MM.1S (cell line): ENCODE results near the gene TXNRD1.

Experiments
- DNase-seq: peaks from one replicate; pipeline ENCODE4 v3.0.0-alpha.2; 2015
- H2AFZ ChIP-seq: fragments of 300-600 bp; sonication (generic); 2 replicates; pipeline ENCODE4 v1.6.0; 2016; ENCODE audit warnings: antibody characterized with exemption, low read length
- H3F3A ChIP-seq: fragments of 300-600 bp; sonication (generic); 2 replicates; pipeline ENCODE4 v1.6.1; 2016; ENCODE audit warnings: mild to moderate bottlenecking, antibody characterized with exemption, low read length, moderate library complexity, mixed read lengths; ENCODE audit not compliant: insufficient read depth
- H3K27ac ChIP-seq: fragments of 300-600 bp; sonication (generic); 2 replicates; pipeline ENCODE4 v1.5.1; 2016; ENCODE audit warnings: mild to moderate bottlenecking, low read length
- H3K27me3 ChIP-seq: fragments of 300-600 bp; sonication (generic); replicated peaks from 2 replicates; pipeline ENCODE4 v1.6.0; 2016; ENCODE audit warnings: low read length; ENCODE audit not compliant: insufficient read depth
- H3K36me3 ChIP-seq: fragments of 300-600 bp; sonication (generic); replicated peaks from 2 replicates; pipeline ENCODE4 v1.6.1; 2016; ENCODE audit warnings: mild to moderate bottlenecking, low read length, mixed read lengths; ENCODE audit not compliant: insufficient read depth
- H3K4me1 ChIP-seq: fragments of 300-600 bp; sonication (generic); 2 replicates; pipeline ENCODE4 v1.6.1; 2016; ENCODE audit warnings: low read length, mixed read lengths
- H3K4me2 ChIP-seq: fragments of 300-600 bp; sonication (generic); 2 replicates; pipeline ENCODE4 v1.6.0; 2016; ENCODE audit warnings: low read depth, low read length
- H3K4me3 ChIP-seq: fragments of 300-600 bp; sonication (generic); 2 replicates; pipeline ENCODE4 v1.5.1; 2016; ENCODE audit warnings: low read length, mixed read lengths
- H3K79me2 ChIP-seq: fragments of 300-600 bp; sonication (generic); 2 replicates; pipeline ENCODE4 v1.6.1; 2016; ENCODE audit warnings: mixed run types, low read length, mixed read lengths
- H3K9ac ChIP-seq: fragments of 300-600 bp; sonication (generic); 2 replicates; pipeline ENCODE4 v1.6.1; 2016; ENCODE audit warnings: low read length, mixed read lengths
- H3K9me2 ChIP-seq: fragments of 300-600 bp; sonication (generic); replicated peaks from 2 replicates; pipeline ENCODE4 v1.6.1; 2016; ENCODE audit warnings: mild to moderate bottlenecking, low read length, mixed read lengths; ENCODE audit not compliant: insufficient read depth
- H3K9me3 ChIP-seq: fragments of 300-600 bp; sonication (generic); replicated peaks from 2 replicates; pipeline ENCODE4 v1.6.1; 2016; ENCODE audit warnings: mild to moderate bottlenecking, low read length, mixed read lengths; ENCODE audit not compliant: insufficient read depth
- H4K20me1 ChIP-seq: fragments of 300-600 bp; sonication (generic); 2 replicates; pipeline ENCODE4 v1.6.1; 2016; ENCODE audit warnings: mild to moderate bottlenecking, low read length, moderate library complexity, mixed read lengths; ENCODE audit not compliant: insufficient read depth
- EZH2 ChIP-seq: fragments of 300-600 bp; sonication (generic); optimal IDR thresholded peaks from 2 replicates; pipeline ENCODE3; 2017; ENCODE audit warnings: low read depth, mild to moderate bottlenecking, antibody characterized with exemption, low read length, mixed read lengths
- EZH2phosphoT487 ChIP-seq: fragments of 300-600 bp; sonication (generic); IDR thresholded peaks from 2 replicates; pipeline ENCODE4 v1.6.1; 2018; ENCODE audit warnings: antibody characterized with exemption, low read length
- TF ChIP-seq, protein P1 (sequence below): fragments of 300-600 bp; sonication (generic); IDR thresholded peaks from 2 replicates; pipeline ENCODE4 v1.5.1; 2016; ENCODE audit warnings: antibody characterized with exemption, low read length, mixed read lengths

TXNRD1 gene

DNA sequence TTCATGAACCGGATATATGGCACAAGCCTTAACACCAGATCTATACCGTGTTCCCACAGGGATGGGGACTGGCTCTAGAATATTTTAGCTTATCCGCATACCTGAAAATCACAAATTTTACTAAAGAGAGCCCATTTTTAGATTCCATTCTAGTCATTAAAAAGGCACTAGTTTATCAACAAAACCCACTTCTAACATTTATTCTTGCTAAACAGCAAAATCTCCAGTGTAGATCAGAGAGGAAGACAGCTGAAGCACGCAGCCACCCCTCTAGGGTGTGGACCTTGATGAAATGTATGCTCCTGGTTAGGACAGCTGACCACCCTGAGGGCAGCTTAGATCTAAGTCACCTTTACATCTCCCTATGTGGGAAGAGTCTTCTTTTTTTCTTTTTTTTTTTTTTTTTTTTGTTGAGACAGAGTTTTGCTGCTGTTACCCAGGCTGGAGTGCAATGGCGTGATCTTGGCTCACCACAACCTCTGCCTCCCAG is 150.4 kb downstream of the TXNRD1 start:
- no peak overlapping the region for H3K4me2 ChIP-seq
- no peaks in the 10 kb centered on the region for H3K79me2 ChIP-seq
- H3K9me3 ChIP-seq = no peaks in the 10 kb centered on the region
- H3K36me3 ChIP-seq = no peaks in the 10 kb centered on the region
- H3K9ac ChIP-seq = no peak overlapping the region
- H3K9me2 ChIP-seq = no peaks in the 10 kb centered on the region
- TF ChIP-seq, protein P1, sequence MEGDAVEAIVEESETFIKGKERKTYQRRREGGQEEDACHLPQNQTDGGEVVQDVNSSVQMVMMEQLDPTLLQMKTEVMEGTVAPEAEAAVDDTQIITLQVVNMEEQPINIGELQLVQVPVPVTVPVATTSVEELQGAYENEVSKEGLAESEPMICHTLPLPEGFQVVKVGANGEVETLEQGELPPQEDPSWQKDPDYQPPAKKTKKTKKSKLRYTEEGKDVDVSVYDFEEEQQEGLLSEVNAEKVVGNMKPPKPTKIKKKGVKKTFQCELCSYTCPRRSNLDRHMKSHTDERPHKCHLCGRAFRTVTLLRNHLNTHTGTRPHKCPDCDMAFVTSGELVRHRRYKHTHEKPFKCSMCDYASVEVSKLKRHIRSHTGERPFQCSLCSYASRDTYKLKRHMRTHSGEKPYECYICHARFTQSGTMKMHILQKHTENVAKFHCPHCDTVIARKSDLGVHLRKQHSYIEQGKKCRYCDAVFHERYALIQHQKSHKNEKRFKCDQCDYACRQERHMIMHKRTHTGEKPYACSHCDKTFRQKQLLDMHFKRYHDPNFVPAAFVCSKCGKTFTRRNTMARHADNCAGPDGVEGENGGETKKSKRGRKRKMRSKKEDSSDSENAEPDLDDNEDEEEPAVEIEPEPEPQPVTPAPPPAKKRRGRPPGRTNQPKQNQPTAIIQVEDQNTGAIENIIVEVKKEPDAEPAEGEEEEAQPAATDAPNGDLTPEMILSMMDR = no peak
- TF ChIP-seq EZH2 = no peak
- no peak for TF ChIP-seq EZH2phosphoT487
- H4K20me1 ChIP-seq = no peaks in the 10 kb centered on the region
- H3K27me3 ChIP-seq = no peaks in the 10 kb centered on the region
- no peaks in the 10 kb centered on the region for H3F3A ChIP-seq
- H2AFZ ChIP-seq = no peak overlapping the region
- no peak for DNase-seq
- no peak overlapping the region for H3K27ac ChIP-seq
- H3K4me3 ChIP-seq = no peak overlapping the region
- no peaks in the 10 kb centered on the region for H3K4me1 ChIP-seq

DNA sequence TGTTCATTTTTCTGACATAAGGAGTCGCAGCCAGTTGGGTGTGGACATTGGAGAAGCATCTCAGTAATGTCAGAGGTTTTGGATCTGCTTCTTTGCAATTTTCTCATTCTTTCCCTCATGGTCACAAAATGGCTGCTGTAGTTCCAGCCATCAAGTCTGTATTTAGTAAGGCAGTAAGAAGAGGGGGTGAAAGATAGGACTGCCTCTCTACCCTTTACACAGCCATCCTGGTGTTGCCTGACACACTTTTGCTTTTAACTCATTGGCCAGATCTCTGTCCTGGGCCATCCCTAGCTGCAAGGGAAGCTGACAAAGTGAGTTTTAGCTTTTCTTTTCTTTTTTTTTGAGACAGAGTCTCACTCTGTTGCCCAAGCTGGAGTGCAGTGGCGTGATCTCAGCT is 154.1 kb downstream of the TXNRD1 start:
- Histone ChIP-seq H3K4me2 (no peak overlapping the region), H3F3A (no peaks in the 10 kb centered on the region), H3K27me3 (no peaks in the 10 kb centered on the region), H3K9me2 (no peaks in the 10 kb centered on the region), H3K36me3 (no peaks in the 10 kb centered on the region), H3K4me3 (no peak overlapping the region), H4K20me1 (no peaks in the 10 kb centered on the region), H2AFZ (no peak overlapping the region), H3K9ac (no peak overlapping the region), H3K4me1 (no peaks in the 10 kb centered on the region), H3K9me3 (no peaks in the 10 kb centered on the region), H3K79me2 (no peaks in the 10 kb centered on the region), H3K27ac (no peak overlapping the region)
- DNase-seq = no peak
- no peak for TF ChIP-seq EZH2
- TF ChIP-seq, protein P1 = no peak
- TF ChIP-seq EZH2phosphoT487 = no peak

DNA sequence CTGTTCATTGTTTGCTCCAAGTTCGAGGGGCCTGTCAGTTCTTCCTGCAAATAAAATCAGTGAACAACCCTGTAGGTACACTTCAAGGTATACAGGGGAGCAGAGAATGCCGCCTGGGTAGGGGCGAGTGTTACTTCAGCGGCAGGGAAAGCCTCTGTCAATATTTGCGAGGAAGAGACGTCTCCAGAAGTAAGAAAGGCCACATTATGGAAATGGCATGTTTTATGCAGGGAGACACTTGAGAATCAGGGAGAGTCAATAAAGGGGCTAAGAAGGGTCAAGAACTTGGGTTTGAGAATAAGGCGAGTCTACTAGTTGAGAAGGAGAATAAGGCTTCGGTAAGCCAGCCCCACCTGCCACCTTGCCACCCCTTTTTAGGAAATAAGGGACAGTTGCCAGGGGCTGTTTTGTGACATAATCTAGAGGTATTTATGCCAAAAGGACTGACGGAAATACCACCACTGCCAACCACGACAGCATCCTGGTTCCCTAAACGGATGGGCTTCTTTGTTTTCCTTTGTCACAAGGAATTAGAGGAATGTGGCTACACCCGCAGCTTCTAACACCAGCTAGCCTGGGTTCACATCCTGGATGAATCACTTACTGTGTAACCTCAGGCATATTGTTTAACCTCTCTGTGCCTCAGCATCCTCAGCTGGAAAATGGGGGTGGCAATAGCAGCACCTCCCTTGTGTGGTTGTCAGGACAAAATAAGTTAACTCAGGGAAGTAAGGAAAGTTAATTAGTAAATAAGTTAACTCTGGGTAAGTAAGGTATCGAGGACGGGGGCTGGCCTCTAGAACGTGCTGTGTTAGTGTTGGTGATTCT is 155.7 kb downstream of the TXNRD1 start:
- H2AFZ ChIP-seq = no peak overlapping the region
- H3K9me3 ChIP-seq = no peaks in the 10 kb centered on the region
- H3K9me2 ChIP-seq = no peaks in the 10 kb centered on the region
- no peak overlapping the region for H3K4me2 ChIP-seq
- no peaks in the 10 kb centered on the region for H3K4me1 ChIP-seq
- no peak for DNase-seq
- TF ChIP-seq EZH2 (no peak), EZH2phosphoT487 (no peak)
- TF ChIP-seq, protein P1 = no peak
- no peaks in the 10 kb centered on the region for H4K20me1 ChIP-seq
- no peaks in the 10 kb centered on the region for H3K79me2 ChIP-seq
- no peaks in the 10 kb centered on the region for H3K36me3 ChIP-seq
- H3K9ac ChIP-seq = no peak overlapping the region
- H3K4me3 ChIP-seq = no peak overlapping the region
- H3K27ac ChIP-seq = no peak overlapping the region
- no peaks in the 10 kb centered on the region for H3K27me3 ChIP-seq
- no peaks in the 10 kb centered on the region for H3F3A ChIP-seq
